Measurements from ENCODE around the gene GNL3L. TPM values are rescaled to one million over a fixed set of nuclear protein-coding genes. Genes with fewer than 3 reads are reported as not detected.

GNL3L gene
- total RNA-seq, 1 donor from 2014 or later, result 15.4 TPM

DNA sequence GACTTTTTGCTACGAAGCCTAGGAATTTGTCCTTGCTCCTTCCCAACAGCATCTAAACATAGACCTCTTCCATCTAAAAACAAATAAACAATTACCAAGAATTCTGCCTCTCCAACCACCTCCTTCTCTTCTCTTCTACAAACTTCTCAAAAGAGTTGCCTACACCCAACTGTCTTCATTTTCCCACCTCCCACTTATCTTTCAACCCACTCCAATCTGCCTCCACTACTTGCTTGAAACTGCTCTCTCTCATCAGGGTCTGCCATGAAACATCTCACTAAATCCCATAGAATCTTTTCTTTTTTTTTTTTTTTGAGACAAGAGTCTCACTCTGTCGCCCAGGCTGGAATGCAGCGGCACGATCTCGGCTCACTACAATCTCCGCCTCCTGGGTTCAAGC is 33.1 kb upstream of the GNL3L start:
- H3K4me3 ChIP-seq, result peak overlapping the region; percentile 74 to 79
- no peaks in the 10 kb centered on the region for H3K9me3 ChIP-seq
- peak overlapping the region; percentile 73 to 84 for H3K27ac ChIP-seq
- intact Hi-C loops (cut with DNase I), result loop anchor here (1.0 to 2.0 kb wide), 3 partner anchors 14 to 57 kb away; partner anchors contain the start of gene TSR2
- no peaks in the 10 kb centered on the region for H3K36me3 ChIP-seq
- TF ChIP-seq, protein P1, sequence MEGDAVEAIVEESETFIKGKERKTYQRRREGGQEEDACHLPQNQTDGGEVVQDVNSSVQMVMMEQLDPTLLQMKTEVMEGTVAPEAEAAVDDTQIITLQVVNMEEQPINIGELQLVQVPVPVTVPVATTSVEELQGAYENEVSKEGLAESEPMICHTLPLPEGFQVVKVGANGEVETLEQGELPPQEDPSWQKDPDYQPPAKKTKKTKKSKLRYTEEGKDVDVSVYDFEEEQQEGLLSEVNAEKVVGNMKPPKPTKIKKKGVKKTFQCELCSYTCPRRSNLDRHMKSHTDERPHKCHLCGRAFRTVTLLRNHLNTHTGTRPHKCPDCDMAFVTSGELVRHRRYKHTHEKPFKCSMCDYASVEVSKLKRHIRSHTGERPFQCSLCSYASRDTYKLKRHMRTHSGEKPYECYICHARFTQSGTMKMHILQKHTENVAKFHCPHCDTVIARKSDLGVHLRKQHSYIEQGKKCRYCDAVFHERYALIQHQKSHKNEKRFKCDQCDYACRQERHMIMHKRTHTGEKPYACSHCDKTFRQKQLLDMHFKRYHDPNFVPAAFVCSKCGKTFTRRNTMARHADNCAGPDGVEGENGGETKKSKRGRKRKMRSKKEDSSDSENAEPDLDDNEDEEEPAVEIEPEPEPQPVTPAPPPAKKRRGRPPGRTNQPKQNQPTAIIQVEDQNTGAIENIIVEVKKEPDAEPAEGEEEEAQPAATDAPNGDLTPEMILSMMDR (IDR thresholded peaks at IDR 0.05), result no peak
- DNase-seq (ENCODE audit: low spot score in 2 of 2), result no peak
- H3K4me1 ChIP-seq, result peaks cover 0 to 3% of the 10 kb centered on the region in 2 donors
- H3K27me3 ChIP-seq, result no peaks in the 10 kb centered on the region

DNA sequence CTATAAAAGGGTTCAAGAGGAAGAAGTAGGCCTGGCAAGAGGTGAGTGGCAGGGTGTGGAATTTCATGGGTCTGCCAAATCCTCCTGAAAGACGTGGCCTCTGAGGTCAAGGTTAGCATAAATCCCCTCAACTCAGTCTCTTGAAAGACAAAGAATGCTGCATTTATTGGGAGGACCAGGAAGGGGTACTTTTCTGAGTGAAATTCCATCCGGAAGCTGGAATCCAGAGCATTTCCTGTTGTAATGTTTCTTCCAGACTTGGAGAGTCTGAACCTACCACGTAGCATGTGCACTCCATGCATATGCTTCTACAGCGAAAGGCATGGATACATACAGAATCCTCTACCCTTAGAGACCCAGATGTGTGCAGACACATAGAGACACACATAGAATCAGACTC is 20.6 kb upstream of the GNL3L start:
- no peak overlapping the region for H3K4me3 ChIP-seq
- TF ChIP-seq, protein P1 (IDR thresholded peaks at IDR 0.05), result no peak

DNA sequence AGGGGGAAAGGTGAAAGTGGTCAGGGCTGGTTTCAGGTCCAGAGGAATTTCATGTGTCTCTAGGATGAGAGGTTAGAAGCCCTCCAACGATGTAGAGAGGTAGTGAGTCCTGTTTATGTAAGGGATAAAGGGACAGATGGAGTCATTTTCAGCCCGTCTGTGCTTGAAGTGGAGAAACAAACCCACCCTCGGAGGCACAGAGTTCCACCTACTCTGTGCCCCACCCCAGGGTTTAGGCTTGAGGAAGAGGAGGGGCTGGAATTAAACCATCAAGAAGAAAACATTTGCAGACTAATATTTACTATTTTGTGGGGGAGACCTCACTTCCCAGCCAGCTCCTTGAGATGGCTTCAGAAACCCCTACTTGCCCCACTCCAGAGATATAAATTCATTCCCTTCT is 868 bp upstream of the GNL3L start:
- no peak for DNase-seq (ENCODE audit: low spot score in 2 of 2)
- H3K27ac ChIP-seq, result peak overlapping the region; percentile 65 to 73

More for the DNA sequence above, 20.6 kb upstream of the GNL3L start:
- no peaks in the 10 kb centered on the region for H3K36me3 ChIP-seq
- intact Hi-C loops (cut with DNase I), result no loop called here
- no peak overlapping the region for H3K27ac ChIP-seq
- no peaks in the 10 kb centered on the region for H3K27me3 ChIP-seq
- no peaks in the 10 kb centered on the region for H3K4me1 ChIP-seq
- DNase-seq (ENCODE audit: low spot score in 2 of 2), result no peak
- no peaks in the 10 kb centered on the region for H3K9me3 ChIP-seq

DNA sequence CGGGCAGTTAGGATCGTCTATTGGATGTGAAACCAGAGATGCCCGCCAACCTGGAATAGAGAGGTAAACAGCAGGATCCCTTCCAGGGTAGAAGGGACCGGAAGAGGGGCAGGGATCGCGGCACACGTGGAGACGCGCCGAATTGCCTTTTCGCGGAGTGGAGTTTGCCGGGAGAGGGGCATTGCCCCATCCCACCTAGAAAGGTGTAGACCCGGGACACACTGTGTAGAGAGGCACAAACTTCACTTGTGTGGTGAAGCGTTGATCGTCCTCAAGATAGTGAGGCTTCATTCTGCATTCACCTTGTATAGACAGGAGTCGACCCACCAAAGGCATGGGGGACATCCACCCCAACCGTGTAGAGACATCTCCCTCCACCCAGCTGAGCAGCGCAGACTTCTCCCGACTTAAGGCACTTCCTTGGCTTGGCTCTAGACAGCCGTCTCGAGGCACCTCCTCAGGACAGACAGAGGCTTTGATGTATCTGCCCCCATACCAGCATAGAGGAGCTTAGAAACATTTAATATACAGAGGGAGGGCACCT is 410 bp downstream of the GNL3L start:
- TF ChIP-seq, protein P1 (IDR thresholded peaks at IDR 0.05), result no peak
- Histone ChIP-seq H3K4me1 (no peaks in the 10 kb centered on the region), H3K9me3 (no peaks in the 10 kb centered on the region), H3K27ac (peak overlapping the region; percentile 49 to 65), H3K27me3 (no peaks in the 10 kb centered on the region), H3K4me3 (peak overlapping the region; percentile 69 to 79), H3K36me3 (no peaks in the 10 kb centered on the region)
- no peak for DNase-seq (ENCODE audit: low spot score in 2 of 2)
- intact Hi-C loops (cut with DNase I), result loop anchor here (1.0 to 10.0 kb wide), 5 partner anchors 48 to 488 kb away; partner anchors contain the start of genes APEX2 and TSR2

More for the DNA sequence above, 868 bp upstream of the GNL3L start:
- TF ChIP-seq, protein P1 (IDR thresholded peaks at IDR 0.05), result no peak
- intact Hi-C loops (cut with DNase I), result loop anchor here (1.0 to 2.0 kb wide), 3 partner anchors 33 to 280 kb away; partner anchors contain the start of genes FGD1 and WNK3
- H3K36me3 ChIP-seq, result no peaks in the 10 kb centered on the region
- H3K9me3 ChIP-seq, result no peaks in the 10 kb centered on the region
- no peaks in the 10 kb centered on the region for H3K27me3 ChIP-seq
- no peaks in the 10 kb centered on the region for H3K4me1 ChIP-seq
- peak overlapping the region; percentile 69 to 79 for H3K4me3 ChIP-seq

DNA sequence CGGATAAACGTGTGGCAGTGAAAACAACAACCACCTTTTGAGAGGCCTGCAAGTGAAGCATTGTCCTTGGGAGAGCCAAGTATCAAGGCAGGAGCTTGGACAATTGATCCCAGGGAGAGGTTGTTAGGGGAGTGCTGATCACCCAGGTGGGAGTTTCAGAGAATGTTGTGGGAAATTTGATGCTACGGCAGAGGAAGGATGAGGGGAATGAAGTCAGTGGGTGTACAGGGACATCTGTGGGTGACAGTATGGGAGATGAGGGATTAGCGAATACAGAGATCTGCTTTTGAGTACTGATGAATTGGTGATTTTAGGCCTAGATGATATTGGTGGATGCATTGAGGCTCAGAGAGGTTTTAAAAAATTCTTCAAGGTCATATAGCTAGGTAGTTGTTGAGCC is 4.3 kb downstream of the GNL3L start:
- intact Hi-C loops (cut with DNase I), result loop anchor here (10.0 kb wide), 1 partner anchor 471 kb away; the partner anchor contains the start of gene APEX2
- DNase-seq (ENCODE audit: low spot score in 2 of 2), result no peak
- Histone ChIP-seq H3K27me3 (no peaks in the 10 kb centered on the region), H3K4me1 (no peaks in the 10 kb centered on the region), H3K9me3 (no peaks in the 10 kb centered on the region), H3K36me3 (peaks cover 0 to 8% of the 10 kb centered on the region in 2 donors), H3K27ac (no peak overlapping the region), H3K4me3 (no peak overlapping the region)
- TF ChIP-seq, protein P1 (IDR thresholded peaks at IDR 0.05), result no peak
